Ovary (tissue), 9 donors: ENCODE data around the gene CLDN20. TPM values are rescaled to one million over a fixed set of nuclear protein-coding genes. Genes with fewer than 3 reads are reported as not detected.
"Not testable (repeated sequence)": the region's sequence is repeated elsewhere in the genome, so short reads cannot be mapped to it uniquely, and the experiment has no call there.

Source experiments
- DNase-seq, 5 donors: peaks; one replicate each; pipeline ENCODE4 v3.0.0-alpha.2; 2019 to 2020
- H3K27ac ChIP-seq, 2 donors: fragments of 200-600 bp; one replicate each; pipeline versions ENCODE4 v1.5.1 to v1.8.0; 2019 to 2022
- H3K27me3 ChIP-seq: fragments of 200-600 bp; one replicate; pipeline ENCODE4 v1.8.0; 2022
- H3K36me3 ChIP-seq: fragments of 200-600 bp; sonication (generic); one replicate; pipeline ENCODE4 v1.5.1; 2019
- H3K4me1 ChIP-seq: one replicate; pipeline ENCODE4 v1.8.1; 2013; ENCODE audit warnings: mild to moderate bottlenecking, moderate library complexity; ENCODE audit not compliant: insufficient read depth
- H3K4me3 ChIP-seq: fragments of 200-600 bp; sonication (generic); one replicate; pipeline ENCODE4 v1.5.1; 2017
- H3K9me3 ChIP-seq, 2 donors: fragments of 200-600 bp in 1 of 2; sonication (generic) in 1 of 2; one replicate each; pipeline versions ENCODE4 v1.5.1 to v1.8.1; 2013 to 2019; ENCODE audit warnings: mild to moderate bottlenecking in 1 of 2, moderate library complexity in 1 of 2
- EP300 ChIP-seq: sonication (generic); formaldehyde crosslinking; IDR thresholded peaks from one replicate; pipeline ENCODE4 v1.6.1; 2017; ENCODE audit warnings: antibody characterized with exemption
- POLR2A ChIP-seq: fragments of 450-650 bp; IDR thresholded peaks from one replicate; pipeline ENCODE4 v1.6.1; 2017; ENCODE audit warnings: antibody characterized with exemption, mild to moderate bottlenecking, moderate library complexity
- WGBS, 3 donors: extraction: QIAGEN DNeasy Blood & Tissue Kit in 1 of 3; methylation state at CpG; one replicate each; pipeline versions ENCODE4 v1.1.5 to v1.1.7; 2013 to 2017; 5-methylcytosine and 5-hydroxymethylcytosine counted together
- intact Hi-C, 4 donors: fragments of 100-400 bp; cut with DNase I; formaldehyde crosslinking; loops; one replicate each; pipeline versions ENCODE4 v1.11.0 to v1.15.1; 2022 to 2023
- polyA plus RNA-seq, 2 donors: library from polyadenylated mRNA; stranded (reverse); fragments of 200-250 nt in 1 of 2; fragments of 350-450 nt in 1 of 2; fragmentation: Illumina TruSeq in 1 of 2; extraction: RNeasy Lipid Tissue Mini Kit (QIAGEN cat#74804) in 1 of 2; gene quantifications; one replicate each; pipeline ENCODE4 v1.2.3, GENCODE V29; 2013 to 2014
- total RNA-seq, 7 donors: library from RNA; depleted of rRNA in 2 of 7; stranded (reverse); fragments of >200 nt in 2 of 7; fragmentation: NEBNext Ultra II Directional in 3 of 7; extraction: Animal tissue kit (Norgen Biotek cat#: 25700) in 3 of 7; gene quantifications; one replicate each; pipeline versions ENCODE4 v1.1.0 to v1.2.4, GENCODE V29; 2016 to 2023
- TF ChIP-seq, protein P1 (sequence below), 3 donors: fragments of 450-650 bp in 2 of 3; fragments of 200-600 bp in 1 of 3; IDR thresholded peaks; one replicate each; pipeline versions ENCODE4 v1.5.1 to v1.8.0; 2016 to 2022; ENCODE audit warnings: antibody characterized with exemption in 3 of 3, mild to moderate bottlenecking in 1 of 3
- donor health status: DM: no; HTN: no; CAD: no; lungs with moderate emphysema.
- donor health status: DM: no; HTN: no; CAD: no.
- donor health status: Bipolar disorder and iron deficiency.
- donor health status: DM: yes; HTN: yes; CAD: no.
- donor health status: DM: no; HTN: no; CAD: no.
- donor health status: DM: yes; HTN: yes; CAD: no.

Gene CLDN20
- total and polyA plus RNA-seq, 9 donors: not detected

DNA sequence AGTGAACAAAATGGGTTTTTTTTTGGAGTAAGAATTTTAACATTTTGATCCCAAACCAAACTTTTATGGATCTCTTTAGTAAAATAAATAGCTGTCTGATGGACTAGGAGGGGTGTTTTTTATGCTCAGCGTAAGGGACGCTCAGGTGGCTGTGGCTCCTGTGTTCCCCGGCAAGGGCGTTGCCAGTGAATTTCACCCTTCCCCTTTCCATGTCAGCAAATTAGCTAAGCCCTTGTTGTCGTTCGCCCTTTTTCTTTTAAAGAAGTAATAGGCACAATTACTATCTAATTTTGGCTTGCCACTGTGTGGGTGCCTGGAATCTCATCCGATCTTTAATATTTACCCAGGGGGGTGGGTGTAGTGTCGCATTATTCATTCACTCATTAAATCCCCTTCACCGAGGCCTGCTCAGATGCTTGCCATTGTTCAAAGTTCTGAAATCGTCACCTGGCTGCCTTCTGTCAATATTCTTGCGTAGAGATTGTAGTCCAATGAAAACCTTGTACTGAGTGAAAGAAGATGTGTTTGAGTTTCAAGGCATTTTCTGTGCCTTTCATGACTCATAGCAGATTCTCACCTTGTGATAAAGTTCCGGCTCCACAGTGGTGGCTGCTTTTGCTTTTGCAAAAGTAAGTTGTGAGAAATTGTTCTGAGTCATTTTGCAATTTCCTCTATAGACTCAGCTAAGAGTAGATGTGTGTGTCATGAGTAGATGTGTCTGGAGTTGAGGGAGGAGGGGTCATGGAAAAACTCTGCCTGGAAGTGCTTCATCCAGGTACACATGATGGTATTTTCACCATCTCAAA lies 40.0 kb upstream of the CLDN20 start:
- no peaks in the 10 kb centered on the region for H3K36me3 ChIP-seq
- intact Hi-C loops: loop anchor here in 1 of 4 donors (5.0 kb wide), 1 partner anchor 167 kb away; no protein-coding TSS in a partner anchor
- H3K4me1 ChIP-seq: no peaks in the 10 kb centered on the region
- no peak for DNase-seq
- no peak overlapping the region for H3K4me3 ChIP-seq
- H3K27ac ChIP-seq: no peak overlapping the region
- H3K27me3 ChIP-seq: no peaks in the 10 kb centered on the region
- TF ChIP-seq, protein P1, sequence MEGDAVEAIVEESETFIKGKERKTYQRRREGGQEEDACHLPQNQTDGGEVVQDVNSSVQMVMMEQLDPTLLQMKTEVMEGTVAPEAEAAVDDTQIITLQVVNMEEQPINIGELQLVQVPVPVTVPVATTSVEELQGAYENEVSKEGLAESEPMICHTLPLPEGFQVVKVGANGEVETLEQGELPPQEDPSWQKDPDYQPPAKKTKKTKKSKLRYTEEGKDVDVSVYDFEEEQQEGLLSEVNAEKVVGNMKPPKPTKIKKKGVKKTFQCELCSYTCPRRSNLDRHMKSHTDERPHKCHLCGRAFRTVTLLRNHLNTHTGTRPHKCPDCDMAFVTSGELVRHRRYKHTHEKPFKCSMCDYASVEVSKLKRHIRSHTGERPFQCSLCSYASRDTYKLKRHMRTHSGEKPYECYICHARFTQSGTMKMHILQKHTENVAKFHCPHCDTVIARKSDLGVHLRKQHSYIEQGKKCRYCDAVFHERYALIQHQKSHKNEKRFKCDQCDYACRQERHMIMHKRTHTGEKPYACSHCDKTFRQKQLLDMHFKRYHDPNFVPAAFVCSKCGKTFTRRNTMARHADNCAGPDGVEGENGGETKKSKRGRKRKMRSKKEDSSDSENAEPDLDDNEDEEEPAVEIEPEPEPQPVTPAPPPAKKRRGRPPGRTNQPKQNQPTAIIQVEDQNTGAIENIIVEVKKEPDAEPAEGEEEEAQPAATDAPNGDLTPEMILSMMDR (IDR thresholded peaks at IDR 0.05): no peak
- TF ChIP-seq EP300 (no peak), POLR2A (no peak)
- WGBS, 3 donors: 80 to 85% (median 84%) methylated on average over 12 of the region's 12 CpGs
- H3K9me3 ChIP-seq: no peaks in the 10 kb centered on the region

GRCh38 chr6:155224618-155225017 lies 39.2 kb upstream of the CLDN20 start:
- intact Hi-C loops: loop anchor here in 1 of 4 donors (5.0 kb wide), 1 partner anchor 167 kb away; no protein-coding TSS in a partner anchor

GRCh38 chr6:155227046-155227445 lies 36.8 kb upstream of the CLDN20 start:
- H3K27ac ChIP-seq: no peak overlapping the region
- no peak for DNase-seq
- WGBS, 3 donors: 91 to 97% (median 92%) methylated on average over 4 of the region's 4 CpGs
- no peaks in the 10 kb centered on the region for H3K36me3 ChIP-seq
- no peaks in the 10 kb centered on the region for H3K9me3 ChIP-seq
- intact Hi-C loops: no loop called here
- TF ChIP-seq, protein P1 (IDR thresholded peaks at IDR 0.05): no peak
- no peak for TF ChIP-seq POLR2A
- TF ChIP-seq EP300: no peak
- H3K4me1 ChIP-seq: no peaks in the 10 kb centered on the region
- H3K27me3 ChIP-seq: no peaks in the 10 kb centered on the region
- no peak overlapping the region for H3K4me3 ChIP-seq

More at GRCh38 chr6:155224618-155225017, 39.2 kb upstream of the CLDN20 start:
- no peak for TF ChIP-seq EP300
- Histone ChIP-seq H3K4me3 (no peak overlapping the region), H3K27me3 (no peaks in the 10 kb centered on the region), H3K27ac (no peak overlapping the region), H3K4me1 (no peaks in the 10 kb centered on the region), H3K9me3 (no peaks in the 10 kb centered on the region), H3K36me3 (no peaks in the 10 kb centered on the region)
- 93 to 96% (median 95%) methylated on average over 7 of the region's 7 CpGs for WGBS, 3 donors
- DNase-seq: no peak

DNA sequence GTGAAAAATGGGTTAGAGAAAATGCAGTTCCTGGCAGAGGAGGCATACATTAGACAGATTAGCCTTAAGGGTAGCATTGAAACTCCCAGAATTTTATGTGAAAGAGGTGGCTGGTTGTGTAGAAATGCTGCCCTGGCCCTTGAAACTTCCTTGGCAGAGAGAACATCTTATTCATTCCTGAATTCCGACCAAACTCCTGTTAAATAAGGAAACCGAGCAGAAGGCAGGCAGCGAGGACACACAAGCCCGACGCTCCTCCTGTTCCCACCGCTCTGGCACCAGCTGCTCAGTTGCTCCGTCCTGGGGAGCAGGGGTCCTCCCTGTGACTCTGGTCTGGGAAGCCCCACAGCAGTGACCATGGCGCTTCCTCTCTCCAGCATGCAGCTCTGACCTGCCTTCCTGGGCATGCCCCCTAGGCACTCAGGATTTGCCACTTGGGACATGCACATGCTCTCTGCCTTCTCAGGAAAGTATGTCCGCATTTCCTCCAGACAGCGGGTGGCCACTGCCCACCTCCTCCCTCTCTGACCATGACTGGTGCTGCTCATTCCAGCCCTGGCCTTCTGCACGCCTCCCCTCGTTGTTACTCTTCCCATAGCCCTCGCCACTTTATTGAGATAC lies 35.2 kb upstream of the CLDN20 start:
- H3K4me3 ChIP-seq: no peak overlapping the region
- intact Hi-C loops: no loop called here
- no peak for TF ChIP-seq POLR2A
- TF ChIP-seq, protein P1 (IDR thresholded peaks at IDR 0.05): no peak
- no peak for TF ChIP-seq EP300
- no peaks in the 10 kb centered on the region for H3K9me3 ChIP-seq
- no peaks in the 10 kb centered on the region for H3K36me3 ChIP-seq
- no peaks in the 10 kb centered on the region for H3K4me1 ChIP-seq
- DNase-seq: no peak
- no peaks in the 10 kb centered on the region for H3K27me3 ChIP-seq
- 38 to 46% (median 39%) methylated on average over 13 of the region's 13 CpGs for WGBS, 3 donors
- no peak overlapping the region for H3K27ac ChIP-seq

DNA sequence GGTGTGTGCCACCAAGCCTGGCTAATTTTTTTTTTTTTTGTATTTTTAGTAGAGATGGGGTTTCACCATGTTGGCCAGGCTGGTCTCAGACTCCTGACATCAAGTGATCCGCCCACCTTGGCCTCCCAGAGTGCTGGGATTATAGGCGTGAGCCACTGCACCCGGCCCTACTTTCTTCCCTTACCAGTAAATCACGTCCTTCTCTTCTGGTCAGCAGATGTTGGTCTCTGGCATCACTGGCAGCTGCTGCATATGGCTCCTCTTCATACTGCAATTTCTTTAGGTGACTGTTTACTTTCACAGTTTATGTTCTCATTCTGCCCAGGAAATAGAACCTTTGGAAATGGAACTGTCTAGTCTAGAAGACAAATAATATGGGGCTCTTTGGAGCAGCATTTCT lies 32.8 kb upstream of the CLDN20 start:
- H3K27ac ChIP-seq, H3K4me3 ChIP-seq, DNase-seq, H3K4me1 ChIP-seq, H3K27me3 ChIP-seq, H3K36me3 ChIP-seq, H3K9me3 ChIP-seq, intact Hi-C loops: not testable (repeated sequence)
- 84 to 93% (median 92%) methylated on average over 4 of the region's 4 CpGs for WGBS, 3 donors
